ENCODE results near the gene NELL1. TPM values are rescaled to one million over a fixed set of nuclear protein-coding genes. Genes with fewer than 3 reads are reported as not detected.

NELL1 gene
- total and polyA plus RNA-seq, 10 donors: 0.20 TPM; not detected in 9

GRCh38 chr11:20821470-20821869 lies 152.1 kb downstream of the NELL1 start:
- intact Hi-C loops (cut with DNase I; ENCODE audit: low total_unique reads): no loop called here

GRCh38 chr11:20824773-20825172 lies 155.4 kb downstream of the NELL1 start:
- no peak overlapping the region for H3K4me3 ChIP-seq
- no peak for DNase-seq
- 39 to 94% (median 83%) methylated on average over 1 to 2 of the region's 2 CpGs for WGBS, 5 donors
- H3K4me1 ChIP-seq: no peaks in the 10 kb centered on the region
- intact Hi-C loops (cut with DNase I; ENCODE audit: low total_unique reads): no loop called here
- no peaks in the 10 kb centered on the region for H3K27me3 ChIP-seq (replicated peaks in 1 of 7)
- no peak overlapping the region for H3K27ac ChIP-seq
- H3K9me3 ChIP-seq: peaks cover 0 to 5% (median 0%) of the 10 kb centered on the region in 8 donors
- TF ChIP-seq POLR2A (IDR thresholded peaks at IDR 0.05) (no peak), POLR2AphosphoS5 (IDR thresholded peaks at IDR 0.05) (no peak), CTCF (IDR thresholded peaks at IDR 0.05 in 8 of 11, conservative IDR thresholded peaks at IDR 0.05 in 3 of 11) (no peak)
- H3K36me3 ChIP-seq: no peaks in the 10 kb centered on the region

More at GRCh38 chr11:20821470-20821869, 152.1 kb downstream of the NELL1 start:
- H3K4me3 ChIP-seq: no peak overlapping the region
- H3K27me3 ChIP-seq (replicated peaks in 1 of 7): no peaks in the 10 kb centered on the region
- H3K36me3 ChIP-seq: no peaks in the 10 kb centered on the region
- H3K4me1 ChIP-seq: no peaks in the 10 kb centered on the region
- H3K9me3 ChIP-seq: no peaks in the 10 kb centered on the region
- DNase-seq: no peak
- H3K27ac ChIP-seq: no peak overlapping the region
- TF ChIP-seq CTCF (IDR thresholded peaks at IDR 0.05 in 8 of 11, conservative IDR thresholded peaks at IDR 0.05 in 3 of 11): no peak
- TF ChIP-seq POLR2A (IDR thresholded peaks at IDR 0.05): no peak
- TF ChIP-seq POLR2AphosphoS5 (IDR thresholded peaks at IDR 0.05): no peak

DNA sequence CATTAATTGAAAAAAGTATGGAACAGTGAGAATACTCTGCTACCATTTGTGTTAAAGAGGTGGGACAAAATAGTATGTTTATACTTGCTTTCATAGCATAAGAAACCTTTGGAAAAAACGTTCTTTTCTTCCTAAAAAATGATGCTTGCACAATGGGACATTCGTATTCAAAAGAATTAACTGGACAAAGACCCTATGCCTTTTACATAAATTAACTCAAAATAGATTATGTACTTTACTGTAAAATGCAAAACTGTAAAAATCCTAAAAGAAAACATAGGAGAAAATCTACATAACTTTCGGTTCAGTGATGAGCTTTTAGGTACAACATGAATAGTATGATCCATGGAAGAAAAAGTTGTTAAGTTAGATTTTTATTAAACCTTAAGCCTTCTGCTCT lies 166.2 kb downstream of the NELL1 start:
- no peak overlapping the region for H3K4me3 ChIP-seq
- no peak for DNase-seq
- H3K36me3 ChIP-seq: no peaks in the 10 kb centered on the region
- WGBS, 5 donors: 62 to 72% (median 64%) methylated on average over 3 of the region's 3 CpGs
- H3K4me1 ChIP-seq: no peaks in the 10 kb centered on the region
- intact Hi-C loops (cut with DNase I; ENCODE audit: low total_unique reads): no loop called here
- no peak overlapping the region for H3K27ac ChIP-seq
- H3K27me3 ChIP-seq (replicated peaks in 1 of 7): no peaks in the 10 kb centered on the region
- no peaks in the 10 kb centered on the region for H3K9me3 ChIP-seq
- TF ChIP-seq CTCF (IDR thresholded peaks at IDR 0.05 in 8 of 11, conservative IDR thresholded peaks at IDR 0.05 in 3 of 11) (no peak), POLR2A (IDR thresholded peaks at IDR 0.05) (no peak), POLR2AphosphoS5 (IDR thresholded peaks at IDR 0.05) (no peak)

- Histone ChIP-seq H3K4me1 (no peaks in the 10 kb centered on the region), H3K27ac (no peak overlapping the region), H3K36me3 (no peaks in the 10 kb centered on the region), H3K4me3 (no peak overlapping the region), H3K9me3 (peaks cover 0 to 2% (median 0%) of the 10 kb centered on the region in 8 donors), H3K27me3 (replicated peaks in 1 of 7) (no peaks in the 10 kb centered on the region)
- no peak for TF ChIP-seq CTCF (IDR thresholded peaks at IDR 0.05 in 8 of 11, conservative IDR thresholded peaks at IDR 0.05 in 3 of 11)
- no peak for TF ChIP-seq POLR2AphosphoS5 (IDR thresholded peaks at IDR 0.05)
- TF ChIP-seq POLR2A (IDR thresholded peaks at IDR 0.05): no peak
- intact Hi-C loops (cut with DNase I; ENCODE audit: low total_unique reads): no loop called here
- DNase-seq: no peak
- 36 to 40% (median 37%) methylated on average over 3 of the region's 3 CpGs for WGBS, 5 donors
Measured at GRCh38 chr11:20839231-20839630, 169.8 kb downstream of the NELL1 start.

All from spleen (tissue), 11 donors.